ENCODE results near the gene ATP13A4.

- TF ChIP-seq CTCF (IDR thresholded peaks at IDR 0.05; ENCODE audit: low read depth, low read length) = no peak
- TF ChIP-seq EZH2phosphoT487 (IDR thresholded peaks at IDR 0.05; ENCODE audit: low read depth) = no peak
These were observed 9.4 kb downstream of the ATP13A4 start for GRCh38 chr3:193545304-193545703.

Data from OCI-LY3 (cell line).